Measurements from ENCODE around the gene CSGALNACT2. TPM values are rescaled to one million over a fixed set of nuclear protein-coding genes. Genes with fewer than 3 reads are reported as not detected.

The CSGALNACT2 gene
- polyA plus RNA-seq, 2 donors, result 2.0 to 3.4 TPM

DNA sequence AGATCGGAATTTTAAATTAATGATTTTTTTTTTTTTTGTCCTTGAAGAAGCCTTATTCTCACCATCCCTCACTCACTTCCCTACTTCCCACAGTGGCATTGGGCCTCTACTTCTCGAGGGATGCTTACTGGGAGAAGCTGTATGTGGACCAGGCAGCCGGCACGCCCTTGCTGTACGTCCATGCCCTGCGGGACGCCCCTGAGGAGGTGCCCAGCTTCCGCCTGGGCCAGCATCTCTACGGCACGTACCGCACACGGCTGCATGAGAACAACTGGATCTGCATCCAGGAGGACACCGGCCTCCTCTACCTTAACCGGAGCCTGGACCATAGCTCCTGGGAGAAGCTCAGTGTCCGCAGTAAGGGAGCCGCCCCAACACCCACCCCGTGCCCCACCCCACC is 37.9 kb upstream of the CSGALNACT2 start:
- H3K9me3 ChIP-seq (ENCODE audit: control insufficient read depth in 2 of 2, insufficient read depth in 1 of 2, low read depth in 1 of 2, low read length in 1 of 2), result no peaks in the 10 kb centered on the region
- no peak overlapping the region for H3K27ac ChIP-seq (ENCODE audit: low read depth in 2 of 2, low read length in 1 of 2)
- H3K4me3 ChIP-seq (ENCODE audit: low read depth in 1 of 2, low read length in 2 of 2), result no peak overlapping the region
- 87 to 90% methylated on average over 17 of the region's 17 CpGs for WGBS, 2 donors
- H3K36me3 ChIP-seq (ENCODE audit: control insufficient read depth in 2 of 2, insufficient read depth in 2 of 2, low read length in 1 of 2), result no peaks in the 10 kb centered on the region
- H3K4me1 ChIP-seq (ENCODE audit: control insufficient read depth in 2 of 2, insufficient read depth in 2 of 2, low read length in 1 of 2), result peaks cover 0 to 10% of the 10 kb centered on the region in 2 donors
- peaks cover 0 to 6% of the 10 kb centered on the region in 2 donors for H3K27me3 ChIP-seq (ENCODE audit: control insufficient read depth in 1 of 2, insufficient read depth in 2 of 2, low read length in 2 of 2)

DNA sequence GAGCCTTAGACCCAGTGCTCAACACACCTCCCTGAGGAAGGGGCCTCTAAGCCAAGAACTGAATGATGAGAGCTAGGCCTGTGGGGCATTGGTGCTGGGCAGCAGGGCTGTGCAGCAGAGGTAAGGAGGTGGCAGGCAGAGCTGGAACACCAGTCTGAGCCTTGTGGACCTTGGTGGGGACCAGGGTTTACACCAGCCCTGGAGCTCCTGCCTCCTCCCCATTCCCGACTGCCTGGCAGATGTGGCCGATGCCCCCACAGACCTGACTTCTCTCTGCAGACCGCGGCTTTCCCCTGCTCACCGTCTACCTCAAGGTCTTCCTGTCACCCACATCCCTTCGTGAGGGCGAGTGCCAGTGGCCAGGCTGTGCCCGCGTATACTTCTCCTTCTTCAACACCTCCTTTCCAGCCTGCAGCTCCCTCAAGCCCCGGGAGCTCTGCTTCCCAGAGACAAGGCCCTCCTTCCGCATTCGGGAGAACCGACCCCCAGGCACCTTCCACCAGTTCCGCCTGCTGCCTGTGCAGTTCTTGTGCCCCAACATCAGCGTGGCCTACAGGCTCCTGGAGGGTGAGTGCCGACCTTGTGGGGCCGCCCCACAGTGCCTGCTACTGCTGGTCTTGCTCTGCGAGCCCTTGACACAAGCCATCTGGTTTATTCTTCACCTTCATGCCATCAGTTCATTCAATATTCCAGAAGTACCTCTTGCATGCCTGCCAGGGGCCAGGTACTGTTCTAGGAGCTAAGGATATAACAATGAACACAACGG is 36.0 kb upstream of the CSGALNACT2 start:
- Histone ChIP-seq H3K27ac (ENCODE audit: low read depth in 2 of 2, low read length in 1 of 2) (no peak overlapping the region), H3K27me3 (ENCODE audit: control insufficient read depth in 1 of 2, insufficient read depth in 2 of 2, low read length in 2 of 2) (peaks cover 0 to 6% of the 10 kb centered on the region in 2 donors), H3K4me3 (ENCODE audit: low read depth in 1 of 2, low read length in 2 of 2) (no peak overlapping the region), H3K36me3 (ENCODE audit: control insufficient read depth in 2 of 2, insufficient read depth in 2 of 2, low read length in 1 of 2) (no peaks in the 10 kb centered on the region), H3K9me3 (ENCODE audit: control insufficient read depth in 2 of 2, insufficient read depth in 1 of 2, low read depth in 1 of 2, low read length in 1 of 2) (no peaks in the 10 kb centered on the region), H3K4me1 (ENCODE audit: control insufficient read depth in 2 of 2, insufficient read depth in 2 of 2, low read length in 1 of 2) (peaks cover 0 to 12% of the 10 kb centered on the region in 2 donors)
- 81 to 85% methylated on average over 18 to 19 of the region's 19 CpGs for WGBS, 2 donors

GRCh38 chr10:43105102-43105955 is 32.9 kb upstream of the CSGALNACT2 start:
- Histone ChIP-seq H3K27me3 (ENCODE audit: control insufficient read depth in 1 of 2, insufficient read depth in 2 of 2, low read length in 2 of 2) (peaks cover 0 to 6% of the 10 kb centered on the region in 2 donors), H3K9me3 (ENCODE audit: control insufficient read depth in 2 of 2, insufficient read depth in 1 of 2, low read depth in 1 of 2, low read length in 1 of 2) (no peaks in the 10 kb centered on the region), H3K27ac (ENCODE audit: low read depth in 2 of 2, low read length in 1 of 2) (no peak overlapping the region), H3K4me3 (ENCODE audit: low read depth in 1 of 2, low read length in 2 of 2) (peak overlapping the region; percentile 42 to 48), H3K4me1 (ENCODE audit: control insufficient read depth in 2 of 2, insufficient read depth in 2 of 2, low read length in 1 of 2) (peaks cover 0 to 12% of the 10 kb centered on the region in 2 donors), H3K36me3 (ENCODE audit: control insufficient read depth in 2 of 2, insufficient read depth in 2 of 2, low read length in 1 of 2) (no peaks in the 10 kb centered on the region)
- WGBS, 2 donors, result 2 to 3% methylated on average over 58 to 71 of the region's 71 CpGs

GRCh38 chr10:43105956-43106229 is 32.4 kb upstream of the CSGALNACT2 start:
- H3K4me3 ChIP-seq (ENCODE audit: low read depth in 1 of 2, low read length in 2 of 2), result no peak overlapping the region
- H3K36me3 ChIP-seq (ENCODE audit: control insufficient read depth in 2 of 2, insufficient read depth in 2 of 2, low read length in 1 of 2), result no peaks in the 10 kb centered on the region
- peaks cover 0 to 12% of the 10 kb centered on the region in 2 donors for H3K4me1 ChIP-seq (ENCODE audit: control insufficient read depth in 2 of 2, insufficient read depth in 2 of 2, low read length in 1 of 2)
- H3K27ac ChIP-seq (ENCODE audit: low read depth in 2 of 2, low read length in 1 of 2), result no peak overlapping the region
- peaks cover 0 to 6% of the 10 kb centered on the region in 2 donors for H3K27me3 ChIP-seq (ENCODE audit: control insufficient read depth in 1 of 2, insufficient read depth in 2 of 2, low read length in 2 of 2)
- 44 to 54% methylated on average over 7 of the region's 7 CpGs for WGBS, 2 donors
- H3K9me3 ChIP-seq (ENCODE audit: control insufficient read depth in 2 of 2, insufficient read depth in 1 of 2, low read depth in 1 of 2, low read length in 1 of 2), result no peaks in the 10 kb centered on the region

DNA sequence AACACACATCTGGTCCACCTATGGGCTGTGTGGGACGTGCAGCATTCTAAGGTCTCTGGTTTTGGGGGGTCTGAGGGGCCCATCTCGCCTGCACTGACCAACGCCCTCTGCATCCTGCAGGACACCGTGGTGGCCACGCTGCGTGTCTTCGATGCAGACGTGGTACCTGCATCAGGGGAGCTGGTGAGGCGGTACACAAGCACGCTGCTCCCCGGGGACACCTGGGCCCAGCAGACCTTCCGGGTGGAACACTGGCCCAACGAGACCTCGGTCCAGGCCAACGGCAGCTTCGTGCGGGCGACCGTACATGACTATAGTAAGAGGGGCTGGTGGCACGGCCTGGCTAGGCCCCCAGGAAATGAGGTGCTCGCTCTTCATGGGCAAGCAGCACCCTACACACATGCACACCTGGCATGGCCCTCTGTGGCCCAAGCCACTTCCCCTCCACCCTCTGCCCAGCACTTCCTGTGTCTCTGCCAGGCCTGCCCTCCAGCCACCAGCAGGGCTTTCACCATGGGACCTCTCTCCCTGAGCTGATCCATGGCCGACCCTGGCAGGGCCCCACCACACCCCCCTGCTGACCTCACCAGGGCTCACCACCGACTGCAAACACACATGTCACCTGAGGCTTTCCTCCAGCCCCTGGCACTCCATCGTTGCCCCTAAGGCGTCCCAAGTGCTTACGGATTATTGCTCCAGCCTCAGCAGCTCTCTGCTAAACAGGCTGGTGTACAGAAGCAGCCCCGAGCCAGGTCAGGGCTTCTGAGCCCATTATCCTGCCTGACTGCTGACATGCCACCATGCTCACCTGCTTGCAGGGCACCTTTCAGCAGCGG is 31.8 kb upstream of the CSGALNACT2 start:
- 88% methylated on average over 28 of the region's 28 CpGs for WGBS, 2 donors
- Histone ChIP-seq H3K9me3 (ENCODE audit: control insufficient read depth in 2 of 2, insufficient read depth in 1 of 2, low read depth in 1 of 2, low read length in 1 of 2) (no peaks in the 10 kb centered on the region), H3K4me1 (ENCODE audit: control insufficient read depth in 2 of 2, insufficient read depth in 2 of 2, low read length in 1 of 2) (peaks cover 0 to 12% of the 10 kb centered on the region in 2 donors), H3K27me3 (ENCODE audit: control insufficient read depth in 1 of 2, insufficient read depth in 2 of 2, low read length in 2 of 2) (peaks cover 0 to 6% of the 10 kb centered on the region in 2 donors), H3K4me3 (ENCODE audit: low read depth in 1 of 2, low read length in 2 of 2) (no peak overlapping the region), H3K27ac (ENCODE audit: low read depth in 2 of 2, low read length in 1 of 2) (no peak overlapping the region), H3K36me3 (ENCODE audit: control insufficient read depth in 2 of 2, insufficient read depth in 2 of 2, low read length in 1 of 2) (no peaks in the 10 kb centered on the region)

DNA sequence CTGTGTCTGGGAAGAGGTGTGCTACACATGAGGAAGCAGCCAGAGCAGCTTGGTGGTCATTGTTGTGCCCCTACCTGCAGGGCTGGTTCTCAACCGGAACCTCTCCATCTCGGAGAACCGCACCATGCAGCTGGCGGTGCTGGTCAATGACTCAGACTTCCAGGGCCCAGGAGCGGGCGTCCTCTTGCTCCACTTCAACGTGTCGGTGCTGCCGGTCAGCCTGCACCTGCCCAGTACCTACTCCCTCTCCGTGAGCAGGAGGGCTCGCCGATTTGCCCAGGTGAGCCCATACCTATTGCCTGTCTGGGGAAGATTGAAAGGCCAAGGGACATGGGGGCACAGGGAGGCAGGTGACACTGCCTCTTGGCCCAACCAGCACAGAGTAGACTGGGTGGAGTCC is 29.3 kb upstream of the CSGALNACT2 start:
- 94 to 95% methylated on average over 12 of the region's 12 CpGs for WGBS, 2 donors
- H3K4me1 ChIP-seq (ENCODE audit: control insufficient read depth in 2 of 2, insufficient read depth in 2 of 2, low read length in 1 of 2), result peaks cover 0 to 9% of the 10 kb centered on the region in 2 donors
- no peak overlapping the region for H3K27ac ChIP-seq (ENCODE audit: low read depth in 2 of 2, low read length in 1 of 2)
- no peaks in the 10 kb centered on the region for H3K9me3 ChIP-seq (ENCODE audit: control insufficient read depth in 2 of 2, insufficient read depth in 1 of 2, low read depth in 1 of 2, low read length in 1 of 2)
- H3K36me3 ChIP-seq (ENCODE audit: control insufficient read depth in 2 of 2, insufficient read depth in 2 of 2, low read length in 1 of 2), result no peaks in the 10 kb centered on the region
- H3K4me3 ChIP-seq (ENCODE audit: low read depth in 1 of 2, low read length in 2 of 2), result no peak overlapping the region
- peaks cover 0 to 5% of the 10 kb centered on the region in 2 donors for H3K27me3 ChIP-seq (ENCODE audit: control insufficient read depth in 1 of 2, insufficient read depth in 2 of 2, low read length in 2 of 2)

DNA sequence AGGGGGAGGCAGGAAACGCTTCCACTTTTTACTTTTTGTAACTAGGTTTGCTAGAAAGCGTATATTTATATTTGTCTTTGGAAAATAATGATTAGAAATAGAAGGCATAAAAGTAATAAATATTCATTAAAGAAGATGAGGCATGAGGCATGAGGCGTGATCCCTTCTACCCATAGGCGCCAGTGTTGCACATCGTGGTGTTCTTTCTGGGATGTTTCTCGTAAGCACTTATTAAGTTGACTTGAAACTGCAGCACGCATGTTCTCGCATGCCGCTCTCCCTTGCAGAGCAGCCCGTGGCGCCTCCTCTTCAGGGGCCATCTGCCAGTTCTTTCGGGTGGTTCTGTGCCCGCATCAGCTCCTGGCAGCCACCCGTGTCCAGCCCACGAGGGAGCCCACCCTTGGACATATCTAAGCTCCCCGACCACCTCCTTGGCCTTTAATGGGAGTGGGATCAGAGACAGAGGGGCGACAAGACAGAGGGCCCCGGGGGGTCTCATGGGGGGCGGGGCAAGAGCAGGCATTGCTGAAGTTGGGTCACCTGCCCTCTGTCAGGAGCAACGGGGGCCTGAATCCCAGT is 28.5 kb upstream of the CSGALNACT2 start:
- no peak overlapping the region for H3K4me3 ChIP-seq (ENCODE audit: low read depth in 1 of 2, low read length in 2 of 2)
- H3K36me3 ChIP-seq (ENCODE audit: control insufficient read depth in 2 of 2, insufficient read depth in 2 of 2, low read length in 1 of 2), result no peaks in the 10 kb centered on the region
- H3K4me1 ChIP-seq (ENCODE audit: control insufficient read depth in 2 of 2, insufficient read depth in 2 of 2, low read length in 1 of 2), result peaks cover 0 to 5% of the 10 kb centered on the region in 2 donors
- peaks cover 0 to 1% of the 10 kb centered on the region in 2 donors for H3K27me3 ChIP-seq (ENCODE audit: control insufficient read depth in 1 of 2, insufficient read depth in 2 of 2, low read length in 2 of 2)
- H3K27ac ChIP-seq (ENCODE audit: low read depth in 2 of 2, low read length in 1 of 2), result no peak overlapping the region
- 49 to 60% methylated on average over 20 of the region's 20 CpGs for WGBS, 2 donors
- no peaks in the 10 kb centered on the region for H3K9me3 ChIP-seq (ENCODE audit: control insufficient read depth in 2 of 2, insufficient read depth in 1 of 2, low read depth in 1 of 2, low read length in 1 of 2)

GRCh38 chr10:43110338-43111071 is 27.7 kb upstream of the CSGALNACT2 start:
- no peaks in the 10 kb centered on the region for H3K27me3 ChIP-seq (ENCODE audit: control insufficient read depth in 1 of 2, insufficient read depth in 2 of 2, low read length in 2 of 2)
- no peak overlapping the region for H3K4me3 ChIP-seq (ENCODE audit: low read depth in 1 of 2, low read length in 2 of 2)
- no peaks in the 10 kb centered on the region for H3K36me3 ChIP-seq (ENCODE audit: control insufficient read depth in 2 of 2, insufficient read depth in 2 of 2, low read length in 1 of 2)
- peaks cover 0 to 2% of the 10 kb centered on the region in 2 donors for H3K4me1 ChIP-seq (ENCODE audit: control insufficient read depth in 2 of 2, insufficient read depth in 2 of 2, low read length in 1 of 2)
- no peak overlapping the region for H3K27ac ChIP-seq (ENCODE audit: low read depth in 2 of 2, low read length in 1 of 2)
- H3K9me3 ChIP-seq (ENCODE audit: control insufficient read depth in 2 of 2, insufficient read depth in 1 of 2, low read depth in 1 of 2, low read length in 1 of 2), result no peaks in the 10 kb centered on the region
- 45 to 48% methylated on average over 7 of the region's 7 CpGs for WGBS, 2 donors
